Stimulated activated CD8-positive, alpha-beta memory T cell treated with anti-CD3 and anti-CD28 coated beads, Interleukin-7, amount 100 ng/mL, for 48 hours (primary cell): ENCODE results near the gene REM1.
"Not testable (repeated sequence)": the region's sequence is repeated elsewhere in the genome, so short reads cannot be mapped to it uniquely, and the experiment has no call there.

Experiments used
- DNase-seq, 2 donors: peaks; one replicate each; pipeline ENCODE4 v3.0.0-alpha.2; 2020; ENCODE audit warnings: low read depth in 1 of 2; ENCODE audit errors: extremely low read depth in 1 of 2

The REM1 gene, protein sequence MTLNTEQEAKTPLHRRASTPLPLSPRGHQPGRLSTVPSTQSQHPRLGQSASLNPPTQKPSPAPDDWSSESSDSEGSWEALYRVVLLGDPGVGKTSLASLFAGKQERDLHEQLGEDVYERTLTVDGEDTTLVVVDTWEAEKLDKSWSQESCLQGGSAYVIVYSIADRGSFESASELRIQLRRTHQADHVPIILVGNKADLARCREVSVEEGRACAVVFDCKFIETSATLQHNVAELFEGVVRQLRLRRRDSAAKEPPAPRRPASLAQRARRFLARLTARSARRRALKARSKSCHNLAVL

DNA sequence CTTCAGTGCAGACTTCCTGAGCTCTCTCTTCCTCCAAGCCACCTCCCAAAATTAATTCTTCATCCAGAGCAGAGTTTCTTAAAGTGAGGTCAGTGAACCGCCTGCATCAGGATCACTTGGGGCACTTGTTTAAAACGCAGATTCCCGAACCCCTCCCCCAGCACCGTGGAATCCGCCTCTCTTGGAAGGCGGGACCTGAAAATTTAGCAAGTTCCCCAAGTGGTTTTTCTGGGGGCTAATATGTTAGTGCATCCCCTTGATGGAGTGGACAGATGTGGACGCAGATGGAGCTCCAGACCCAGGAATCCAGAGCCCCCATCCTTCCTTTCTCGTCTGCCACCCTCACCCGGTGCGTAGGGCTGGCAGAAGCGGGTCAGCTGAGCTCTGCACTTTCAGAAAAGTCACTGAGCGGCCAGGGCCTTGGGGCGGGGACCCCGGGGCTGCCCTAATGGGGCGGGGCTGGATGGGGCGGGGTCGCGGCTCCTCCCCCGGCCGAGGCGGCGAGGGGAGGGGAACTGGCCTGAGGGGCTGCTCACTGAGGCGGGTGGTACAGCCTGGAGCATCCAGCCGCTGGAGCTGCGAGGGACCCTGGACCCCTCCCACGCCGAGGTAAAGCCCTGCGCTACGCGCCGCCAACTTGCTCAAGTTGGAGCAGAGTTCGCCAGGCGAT is at the start of gene REM1, which contains the start of gene DEFB124:
Gene REM1, plus strand, starts transcription at position 531 of the 670 bp plus-strand sequence. CDS start 1,158 bp downstream, outside the sequence.
Gene DEFB124, minus strand, starts transcription at position 370 of the 670 bp plus-strand sequence. CDS start 2,114 bp downstream, outside the sequence.
- no peak for DNase-seq

DNA sequence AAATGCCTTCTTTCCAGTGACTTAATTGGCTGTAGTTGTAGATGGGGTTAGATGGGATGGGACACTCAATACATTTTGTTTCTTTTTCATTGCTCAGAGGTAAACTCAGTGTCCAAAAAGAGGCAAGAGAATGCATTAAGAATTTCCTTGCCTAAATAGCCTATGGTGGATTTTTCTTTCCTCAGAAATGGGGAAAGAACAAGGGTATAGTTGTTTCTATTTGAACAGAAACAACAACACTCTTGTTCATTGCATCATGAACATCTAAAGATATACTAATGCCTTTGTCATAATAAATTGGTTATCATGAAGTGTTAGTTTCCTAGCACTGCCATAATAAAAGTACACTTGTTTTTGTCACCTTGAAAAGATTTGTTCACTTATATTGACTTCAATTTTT is 49.3 kb upstream of the REM1 start:
- DNase-seq, result no peak

DNA sequence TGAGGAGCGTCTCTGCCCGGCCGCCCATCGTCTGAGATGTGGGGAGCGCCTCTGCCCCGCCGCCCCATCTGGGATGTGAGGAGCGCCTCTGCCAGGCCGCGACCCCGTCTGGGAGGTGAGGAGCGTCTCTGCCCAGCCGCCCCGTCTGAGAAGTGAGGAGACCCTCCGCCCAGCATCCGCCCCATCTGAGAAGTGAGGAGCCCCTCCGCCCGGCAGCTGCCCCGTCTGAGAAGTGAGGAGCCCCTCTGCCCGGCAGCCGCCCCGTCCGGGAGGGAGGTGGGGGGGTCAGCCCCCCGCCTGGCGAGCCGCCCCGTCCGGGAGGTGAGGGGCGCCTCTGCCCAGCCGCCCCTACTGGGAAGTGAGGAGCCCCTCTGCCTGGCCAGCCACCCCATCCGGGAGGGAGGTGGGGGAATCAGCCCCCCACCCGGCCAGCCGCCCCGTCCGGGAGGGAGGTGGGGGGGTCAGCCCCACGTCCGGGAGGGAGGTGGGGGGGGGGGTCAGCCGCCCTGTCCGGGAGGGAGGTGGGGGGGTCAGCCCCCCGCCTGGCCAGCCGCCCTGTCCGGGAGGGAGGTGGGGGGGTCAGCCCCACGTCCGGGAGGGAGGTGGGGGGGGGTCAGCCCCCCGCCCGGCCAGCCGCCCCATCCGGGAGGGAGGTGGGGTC is 48.1 kb upstream of the REM1 start:
- DNase-seq, result not testable (repeated sequence)

DNA sequence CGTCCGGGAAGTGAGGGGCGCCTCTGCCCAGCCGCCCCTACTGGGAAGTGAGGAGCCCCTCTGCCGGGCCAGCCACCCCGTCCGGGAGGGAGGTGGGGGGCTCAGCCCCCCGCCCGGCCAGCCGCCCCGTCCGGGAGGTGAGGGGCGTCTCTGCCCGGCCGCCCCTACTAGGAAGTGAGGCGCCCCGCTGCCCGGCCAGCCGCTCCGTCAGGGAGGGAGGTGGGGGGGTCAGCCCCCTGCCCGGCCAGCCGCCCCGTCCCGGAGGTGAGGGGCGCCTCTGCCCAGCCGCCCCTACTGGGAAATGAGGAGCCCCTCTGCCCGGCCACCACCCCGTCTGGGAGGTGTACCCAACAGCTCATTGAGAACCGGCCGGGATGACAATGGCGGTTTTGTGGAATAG is 47.5 kb upstream of the REM1 start:
- not testable (repeated sequence) for DNase-seq

DNA sequence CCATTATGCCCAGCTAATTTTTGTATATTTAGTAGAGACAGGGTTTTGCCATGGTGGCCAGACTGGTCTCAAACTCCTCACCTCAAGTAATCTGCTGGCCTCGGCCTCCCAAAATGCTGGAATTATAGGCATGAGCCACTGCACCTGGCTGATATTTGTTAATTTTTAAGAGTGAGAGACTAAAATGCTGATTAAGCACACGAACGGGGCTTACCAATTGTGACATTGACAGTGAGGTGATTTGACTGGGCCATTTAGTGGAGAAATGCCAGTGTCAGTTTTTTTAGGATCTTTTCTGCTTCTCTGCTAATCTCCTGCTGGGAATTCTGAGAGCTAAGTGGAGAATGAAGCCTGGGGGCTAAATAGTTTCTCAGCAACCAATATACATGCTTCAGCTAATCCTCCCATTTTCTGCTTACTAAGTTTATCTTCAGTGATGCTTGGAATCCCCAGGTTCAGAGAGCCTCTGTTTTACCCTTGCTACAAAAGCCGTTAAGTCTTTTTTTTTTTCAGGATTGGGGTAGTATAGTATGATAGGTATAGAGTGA is 44.4 kb upstream of the REM1 start:
- no peak for DNase-seq

DNA sequence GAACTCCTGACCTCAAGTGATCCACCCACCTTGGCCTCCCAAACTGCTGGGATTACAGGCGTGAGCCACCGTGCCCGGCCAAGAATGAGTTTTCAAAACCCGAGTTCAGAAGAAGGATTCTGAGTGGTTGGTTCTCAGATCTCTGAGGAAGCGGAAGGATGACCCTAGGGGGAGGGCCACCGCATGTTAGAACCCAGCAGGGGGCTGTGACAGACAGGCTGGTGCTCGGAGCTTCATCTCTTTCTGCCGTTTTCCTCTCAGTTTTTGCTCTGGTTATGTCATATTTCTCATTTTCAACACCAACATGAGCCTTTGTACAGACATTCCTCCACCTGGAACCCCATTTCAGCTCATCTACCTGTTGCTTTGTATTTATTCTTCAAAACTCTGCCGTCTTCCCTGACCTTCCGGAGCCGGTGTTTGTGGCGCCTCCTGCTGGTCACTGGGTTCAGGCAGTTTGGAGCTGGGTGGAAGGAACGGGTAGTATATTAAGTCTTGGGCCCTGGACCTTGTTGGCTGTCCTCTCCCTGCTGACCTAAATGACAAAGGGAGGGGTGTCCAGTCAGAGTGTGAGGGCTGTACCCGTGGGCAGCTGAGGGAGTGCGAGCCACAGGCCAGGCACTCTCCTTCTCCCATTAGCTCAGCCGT is 35.0 kb upstream of the REM1 start, which contains the start of gene DEFB123:
Gene DEFB123, plus strand, starts transcription at position 621 of the 648 bp plus-strand sequence. CDS start 67 bp downstream, outside the sequence.
- no peak for DNase-seq

DNA sequence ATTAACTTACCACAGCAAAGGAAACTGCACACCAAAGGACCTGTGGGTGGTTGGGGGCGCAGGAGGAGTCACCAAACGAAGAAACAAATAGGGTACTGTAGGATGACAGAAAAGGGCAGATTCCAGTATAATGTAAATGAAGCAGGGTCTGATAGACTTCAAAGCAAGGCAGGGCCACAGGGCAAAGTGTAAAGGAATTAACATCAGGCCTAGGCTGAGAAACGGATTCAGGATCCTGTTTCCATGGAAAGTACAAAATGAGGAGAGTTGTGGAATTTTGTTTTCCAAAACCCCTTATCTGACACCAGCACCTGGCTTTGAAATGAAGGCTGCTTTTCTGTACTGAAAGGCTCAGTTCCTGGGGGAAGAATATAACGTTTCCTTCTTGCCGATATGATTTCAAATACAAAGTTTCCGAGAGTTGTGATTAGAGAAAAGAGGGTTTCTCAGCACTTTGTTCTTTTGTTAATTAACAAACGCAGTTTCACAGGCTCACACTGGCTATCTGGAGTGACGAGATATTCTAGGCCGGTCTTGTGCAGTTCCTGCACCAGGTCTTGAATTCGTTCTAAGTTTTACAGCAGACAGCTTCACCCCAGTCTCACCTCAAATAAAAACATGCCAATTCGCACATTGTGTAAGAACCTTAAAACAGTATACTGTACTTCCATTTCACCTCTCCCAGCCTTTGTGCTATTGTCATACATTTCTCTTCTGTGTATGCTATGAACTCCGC is 28.8 kb upstream of the REM1 start:
- DNase-seq, result no peak

DNA sequence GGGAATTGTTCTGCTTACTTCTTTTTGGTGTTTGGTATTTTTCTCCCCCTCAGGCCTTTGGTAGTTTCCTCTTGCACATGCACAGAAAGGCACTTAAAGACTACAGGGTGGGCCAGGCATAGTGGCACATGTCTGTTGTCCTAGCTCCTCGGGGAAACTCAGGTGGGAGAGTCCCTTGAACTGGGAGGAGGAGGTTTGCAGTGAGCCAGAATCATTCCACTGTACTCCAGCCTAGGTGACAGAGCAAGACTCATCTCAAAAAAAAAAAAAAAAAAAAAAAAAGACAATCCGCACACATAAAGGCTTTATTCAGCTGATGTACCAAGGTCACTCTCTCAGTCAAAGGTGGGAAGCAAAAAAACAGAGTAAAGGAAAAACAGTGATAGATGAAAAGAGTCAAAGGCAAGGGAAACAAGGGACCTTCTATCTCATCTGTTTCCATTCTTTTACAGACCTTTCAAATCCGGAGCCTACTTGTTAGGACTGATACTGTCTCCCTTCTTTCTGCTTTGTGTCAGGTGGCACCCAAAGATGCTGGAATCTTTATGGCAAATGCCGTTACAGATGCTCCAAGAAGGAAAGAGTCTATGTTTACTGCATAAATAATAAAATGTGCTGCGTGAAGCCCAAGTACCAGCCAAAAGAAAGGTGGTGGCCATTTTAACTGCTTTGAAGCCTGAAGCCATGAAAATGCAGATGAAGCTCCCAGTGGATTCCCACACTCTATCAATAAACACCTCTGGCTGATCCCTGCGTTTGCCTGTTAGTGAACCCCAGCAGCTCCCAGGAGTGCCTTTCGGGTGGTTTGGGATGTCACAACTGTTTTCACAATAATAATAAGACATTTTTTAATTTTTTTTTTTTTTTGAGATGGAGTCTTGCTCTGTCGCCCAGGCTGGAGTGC is 25.3 kb upstream of the REM1 start:
- no peak for DNase-seq

DNA sequence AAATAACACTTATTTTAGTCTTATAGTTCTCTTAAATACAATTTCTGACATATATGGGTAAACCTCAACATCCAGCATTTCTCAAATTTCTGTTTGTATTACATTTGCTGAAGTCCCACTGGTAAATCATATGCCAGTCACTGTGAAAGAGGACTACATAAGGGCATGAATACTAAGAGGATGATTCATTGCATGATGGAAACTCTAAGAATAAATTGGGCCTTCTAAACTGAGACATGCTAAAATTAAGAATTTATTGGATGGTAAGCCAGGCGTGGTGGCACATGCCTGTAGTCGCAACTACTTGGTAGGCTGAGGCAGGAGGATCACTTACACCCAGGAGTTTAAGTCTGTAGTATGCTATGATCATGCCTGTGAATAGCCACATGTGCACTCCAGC is 22.5 kb upstream of the REM1 start:
- no peak for DNase-seq

DNA sequence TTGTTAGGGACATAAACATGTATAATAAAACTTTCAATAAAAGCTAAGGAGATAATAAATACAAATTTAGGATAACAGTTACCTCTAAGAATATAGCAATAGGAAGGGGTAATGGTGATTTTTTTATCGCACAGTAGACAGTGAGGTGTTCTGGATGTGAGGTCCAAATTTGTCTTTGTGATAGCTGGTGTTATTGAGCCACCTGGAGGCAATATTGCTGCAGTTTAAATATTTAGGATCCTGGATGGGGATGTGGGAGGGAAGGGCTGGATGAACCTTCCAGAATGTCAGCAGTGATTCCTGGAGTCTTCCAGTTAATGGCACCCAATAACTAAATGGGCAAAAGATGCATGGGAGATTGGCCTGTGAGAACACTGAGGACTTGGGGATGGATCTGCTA is 20.7 kb upstream of the REM1 start:
- DNase-seq, result no peak

DNA sequence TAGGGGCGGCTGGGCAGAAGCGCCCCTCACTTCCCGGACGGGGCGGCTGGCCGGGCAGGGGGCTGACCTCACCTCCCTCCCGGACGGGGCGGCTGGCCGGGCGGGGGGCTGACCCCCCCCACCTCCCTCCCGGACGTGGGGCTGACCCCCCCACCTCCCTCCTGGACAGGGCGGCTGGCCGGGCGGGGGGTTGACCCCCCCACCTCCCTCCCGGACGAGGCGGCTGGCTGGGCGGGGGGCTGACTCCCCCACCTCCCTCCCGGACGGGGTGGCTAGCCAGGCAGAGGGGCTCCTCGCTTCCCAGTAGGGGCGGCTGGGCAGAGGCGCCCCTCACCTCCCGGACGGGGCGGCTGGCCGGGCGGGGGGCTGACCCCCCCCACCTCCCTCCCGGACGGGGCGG is 4.1 kb upstream of the REM1 start:
- DNase-seq, result not testable (repeated sequence)

DNA sequence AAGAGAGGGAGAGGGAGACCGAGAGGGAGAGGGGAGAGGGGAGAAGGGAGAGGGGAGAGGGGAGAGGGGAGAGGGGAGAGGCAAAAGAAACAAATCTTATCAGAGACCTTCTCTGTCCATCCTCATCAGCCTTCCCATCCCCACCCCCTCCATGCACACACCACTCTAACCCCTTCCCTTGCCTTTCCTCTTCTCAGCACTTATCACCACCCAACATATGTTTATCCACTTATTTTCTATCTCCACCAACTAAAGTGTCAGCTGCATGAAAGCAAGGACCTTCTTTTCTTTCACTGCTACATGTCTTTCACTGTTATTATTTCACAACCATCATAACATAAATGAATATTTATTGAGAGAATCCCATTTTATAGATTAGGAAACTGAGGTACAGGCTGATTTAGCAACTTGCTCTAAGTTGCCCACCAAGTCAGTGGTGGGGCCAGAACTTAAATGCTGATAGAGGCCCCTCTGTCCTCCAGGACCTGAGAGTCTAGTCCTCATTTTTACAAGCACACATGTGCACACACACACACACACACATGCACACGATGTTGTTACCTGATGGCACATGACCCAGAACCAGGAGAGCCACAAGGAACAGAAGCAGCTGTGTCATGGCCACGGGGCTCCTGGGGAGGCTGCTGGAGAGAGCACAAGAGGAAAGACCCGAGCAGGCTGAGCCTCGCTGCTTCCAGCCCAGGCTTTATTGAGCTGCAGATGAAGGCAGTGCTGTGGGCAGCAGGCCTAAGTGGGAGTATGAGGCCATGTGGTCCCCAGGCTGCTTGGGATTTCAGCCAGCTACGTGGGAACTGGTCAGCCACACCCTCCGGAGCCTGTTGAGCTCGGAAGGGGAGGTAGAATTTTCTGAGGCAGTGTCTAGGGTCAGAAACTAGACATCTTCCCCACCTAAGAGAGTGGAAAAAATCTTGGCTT is 2.4 kb upstream of the REM1 start:
- no peak for DNase-seq

DNA sequence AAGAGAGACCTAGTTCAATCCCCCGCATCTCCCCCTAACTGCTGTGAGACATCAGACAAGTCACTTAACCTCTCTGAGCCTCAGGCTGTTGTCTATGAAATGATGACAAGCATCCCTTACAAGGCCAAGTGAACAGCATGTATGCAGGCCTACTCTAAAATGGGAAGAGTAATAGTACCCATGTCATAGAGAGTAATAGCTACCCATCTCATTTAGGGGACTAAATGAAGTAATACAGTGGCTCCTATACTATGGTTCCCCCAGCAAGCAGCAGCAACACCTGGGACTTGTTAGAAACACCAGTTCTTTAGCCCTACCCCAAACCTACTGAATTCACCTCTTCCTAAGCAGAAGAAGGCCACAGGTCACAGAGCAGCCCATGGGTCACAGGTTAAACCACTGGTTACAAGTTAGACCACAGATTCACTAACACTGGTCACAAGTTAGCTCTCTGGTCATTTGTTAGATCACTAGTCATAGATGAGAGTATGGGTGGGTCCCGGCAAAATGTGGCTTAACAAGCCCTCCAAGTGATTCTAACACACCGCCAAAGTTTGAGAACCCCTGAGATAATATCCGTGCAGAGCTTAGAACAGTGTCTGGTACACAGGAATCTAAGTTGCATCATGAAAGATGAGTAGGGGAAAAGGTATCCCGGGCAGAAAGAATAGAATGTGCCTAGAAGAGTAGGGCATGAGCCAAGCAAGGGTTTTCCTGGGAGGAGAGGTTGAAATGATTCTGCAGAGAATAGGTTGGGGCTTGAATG is 1.6 kb upstream of the REM1 start:
- DNase-seq, result no peak

DNA sequence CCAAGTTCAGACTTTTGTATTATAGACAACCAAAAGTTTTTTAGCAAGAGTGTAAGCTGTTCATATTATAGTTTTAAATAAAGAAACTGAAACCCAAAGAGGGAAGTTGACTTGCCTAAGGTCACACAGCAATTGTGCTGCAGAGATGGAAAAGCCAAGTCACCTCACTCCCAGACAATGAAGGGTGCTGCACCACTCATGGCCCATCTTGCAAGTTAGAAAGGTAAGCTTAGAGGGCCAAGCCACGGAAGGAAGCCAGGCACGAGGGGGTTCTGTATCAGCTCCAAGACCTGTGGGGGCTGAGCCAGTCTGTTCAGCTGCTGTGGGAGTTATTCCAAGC is 1.0 kb upstream of the REM1 start:
- DNase-seq, result no peak

DNA sequence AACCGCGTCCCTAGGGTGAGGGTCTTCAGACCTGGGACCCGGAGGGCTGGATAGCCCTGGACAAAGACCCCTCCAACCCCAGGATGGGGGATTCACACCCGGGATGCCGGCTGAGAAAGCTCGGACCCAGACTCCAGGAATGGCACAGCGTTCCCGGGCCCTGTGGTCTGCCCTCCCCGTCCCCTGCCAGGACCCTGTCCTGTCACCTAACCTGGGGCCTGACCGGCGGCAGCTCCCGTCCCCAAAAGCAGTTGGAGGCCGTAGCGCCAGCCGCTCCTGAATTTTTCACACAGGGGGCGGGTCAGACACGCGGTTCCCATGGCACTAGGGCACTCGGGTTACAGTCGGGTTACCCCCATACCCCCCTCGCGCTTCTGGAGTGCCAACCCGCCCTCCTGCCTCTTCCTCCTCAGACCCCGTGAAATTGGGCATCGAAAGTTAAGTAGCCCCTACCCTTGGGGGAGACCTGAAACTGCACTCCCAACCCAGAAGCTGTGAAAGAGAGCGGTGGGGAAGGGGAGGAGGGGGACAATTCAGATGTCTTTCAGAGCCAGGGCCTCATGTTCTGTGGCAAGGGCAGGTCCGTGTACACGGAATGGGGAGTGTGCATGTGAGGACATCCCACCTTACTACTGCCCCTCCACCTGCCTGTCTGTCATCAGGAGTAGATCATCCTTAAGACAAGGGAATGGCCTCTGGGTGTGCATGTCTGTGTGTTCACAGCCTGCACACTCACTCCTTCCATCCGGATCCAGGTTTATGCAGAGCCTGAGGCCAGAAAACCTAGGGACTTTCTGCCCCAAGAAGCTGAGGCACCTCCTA is 595 bp downstream of the REM1 start:
- DNase-seq, result no peak

DNA sequence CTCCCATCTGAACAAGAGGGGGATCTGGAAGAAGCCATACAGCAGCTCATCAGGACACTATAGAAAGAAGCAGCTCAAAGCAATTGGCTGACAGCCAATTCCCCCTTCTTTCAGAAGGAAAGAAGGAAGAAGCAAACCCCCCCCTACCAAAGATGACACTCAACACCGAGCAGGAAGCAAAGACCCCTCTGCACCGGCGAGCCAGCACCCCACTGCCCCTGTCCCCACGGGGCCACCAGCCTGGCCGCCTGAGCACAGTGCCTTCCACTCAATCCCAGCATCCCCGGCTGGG is 1.2 kb downstream of the REM1 start:
- no peak for DNase-seq

DNA sequence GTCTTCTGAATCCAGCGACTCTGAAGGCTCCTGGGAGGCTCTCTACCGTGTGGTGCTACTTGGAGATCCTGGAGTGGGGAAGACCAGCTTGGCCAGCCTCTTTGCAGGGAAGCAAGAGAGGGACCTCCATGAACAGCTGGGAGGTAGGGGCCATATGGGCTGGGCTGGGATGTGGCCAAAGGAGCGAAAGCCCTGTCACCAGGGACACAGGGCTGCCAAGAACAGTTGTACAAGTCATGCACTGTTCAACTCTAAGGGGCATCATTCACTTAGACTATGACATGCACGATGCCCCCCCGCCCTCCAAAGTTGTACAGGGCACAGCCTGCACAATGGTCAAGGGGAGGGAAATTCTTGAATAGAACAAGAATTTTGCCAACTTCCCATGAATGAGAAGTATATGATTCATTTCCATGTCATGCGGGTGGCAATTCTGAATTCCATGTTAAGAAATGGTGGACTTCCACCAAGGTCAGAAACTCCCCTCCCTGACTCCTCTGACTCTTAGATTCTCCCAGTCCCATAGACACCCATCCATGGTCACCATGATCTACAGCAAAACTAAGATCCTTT is 1.6 kb downstream of the REM1 start:
- DNase-seq, result no peak
